GM18907 (cell line): ENCODE results near the gene AADAC.
"Not testable (repeated sequence)": the region's sequence is repeated elsewhere in the genome, so short reads cannot be mapped to it uniquely, and the experiment has no call there.

ENCODE experiments used
- ATAC-seq: cut with Tn5 transposase; IDR thresholded peaks from one replicate; pipeline ENCODE4 v1.9.1; 2021; ENCODE audit warnings: mild to moderate bottlenecking, moderate library complexity; ENCODE audit not compliant: unreplicated experiment

AADAC gene

DNA sequence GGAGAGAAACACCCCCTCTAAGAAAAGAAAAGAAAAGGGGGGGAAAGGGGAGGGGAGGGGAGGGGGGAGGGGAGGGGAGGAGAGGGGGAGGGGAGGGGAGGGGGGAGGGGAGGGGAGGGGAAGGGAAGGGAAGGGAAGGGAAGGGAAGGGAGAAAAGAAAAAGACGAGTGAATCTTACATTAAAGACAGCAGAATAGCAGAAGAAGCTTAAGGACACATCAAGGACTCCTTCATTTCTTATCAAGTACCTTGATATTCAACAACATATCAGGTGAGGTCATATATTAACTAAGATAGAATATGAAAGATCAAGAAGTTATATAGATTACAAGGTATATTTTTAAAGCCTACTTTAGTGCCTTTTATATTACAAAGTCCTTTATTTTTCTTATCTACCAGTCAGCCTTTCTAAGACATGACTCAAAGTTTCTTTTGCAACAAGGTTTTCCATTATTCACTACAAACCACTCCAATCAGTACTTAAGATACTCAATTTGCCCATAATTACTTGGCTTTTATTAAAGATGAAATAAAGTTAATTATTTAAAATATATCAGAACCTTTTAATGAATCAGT is 17.7 kb upstream of the AADAC start:
- ATAC-seq = no peak

- ATAC-seq = no peak
These were observed 15.4 kb upstream of the AADAC start for GRCh38 chr3:151798466-151798865.

DNA sequence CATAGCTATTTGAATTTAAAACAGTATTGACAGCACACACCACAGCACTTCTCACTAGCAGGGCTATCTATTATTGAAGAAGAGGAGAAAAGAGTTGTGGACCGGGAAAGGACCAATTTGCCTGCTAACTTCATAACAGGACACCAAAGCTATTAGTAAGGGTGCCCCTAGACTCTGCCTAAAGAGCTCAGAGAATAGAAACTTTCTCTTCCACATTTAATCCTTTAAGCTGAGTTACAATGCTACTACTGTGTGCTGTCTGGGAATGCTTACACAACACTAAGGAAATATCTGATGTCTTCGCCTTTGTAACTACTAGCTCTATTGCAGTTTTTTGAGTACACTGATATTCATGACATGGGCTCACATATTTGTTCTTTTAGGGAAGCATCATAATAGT is 13.5 kb upstream of the AADAC start:
- ATAC-seq = no peak

DNA sequence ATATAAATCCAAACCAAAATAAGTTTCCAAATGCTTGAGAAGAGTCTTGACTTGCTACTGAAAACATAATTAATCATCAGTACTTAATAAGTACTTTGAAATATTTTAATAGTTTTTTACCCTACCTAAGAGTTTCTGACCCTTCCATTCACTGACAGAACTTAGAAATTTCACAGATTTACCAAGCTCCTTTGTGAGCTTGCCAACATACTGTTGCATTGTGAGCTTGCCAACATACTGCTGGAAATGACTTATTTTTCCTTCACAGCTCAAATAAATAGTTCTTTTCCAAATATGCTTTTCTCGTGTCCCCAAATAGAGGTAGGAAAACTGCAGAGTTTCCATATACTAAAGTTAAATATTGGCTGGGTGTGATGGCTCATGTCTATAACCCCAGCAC is 9.6 kb upstream of the AADAC start:
- ATAC-seq = no peak

DNA sequence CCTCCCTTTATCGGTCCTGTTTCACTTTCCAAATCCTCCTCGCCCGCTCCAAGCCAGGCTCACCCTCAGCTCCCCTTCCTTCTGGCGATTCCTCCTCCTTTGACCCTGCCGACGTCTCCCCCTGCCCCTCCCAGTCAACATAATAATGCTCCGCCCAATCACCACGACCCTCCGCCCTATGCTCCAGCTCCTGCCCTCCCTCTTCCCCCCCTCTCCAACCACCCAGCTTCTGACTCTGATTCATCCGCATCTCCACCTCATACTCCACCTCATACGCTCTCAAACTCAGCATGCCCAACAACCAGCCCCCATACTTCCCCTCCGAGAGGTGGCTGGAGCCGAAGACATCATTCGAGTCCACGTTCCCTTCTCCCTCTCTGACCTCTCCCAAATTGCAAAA is 7.1 kb upstream of the AADAC start:
- ATAC-seq = no peak

- not testable (repeated sequence) for ATAC-seq
These were observed 5.0 kb upstream of the AADAC start for GRCh38 chr3:151808926-151809325.

DNA sequence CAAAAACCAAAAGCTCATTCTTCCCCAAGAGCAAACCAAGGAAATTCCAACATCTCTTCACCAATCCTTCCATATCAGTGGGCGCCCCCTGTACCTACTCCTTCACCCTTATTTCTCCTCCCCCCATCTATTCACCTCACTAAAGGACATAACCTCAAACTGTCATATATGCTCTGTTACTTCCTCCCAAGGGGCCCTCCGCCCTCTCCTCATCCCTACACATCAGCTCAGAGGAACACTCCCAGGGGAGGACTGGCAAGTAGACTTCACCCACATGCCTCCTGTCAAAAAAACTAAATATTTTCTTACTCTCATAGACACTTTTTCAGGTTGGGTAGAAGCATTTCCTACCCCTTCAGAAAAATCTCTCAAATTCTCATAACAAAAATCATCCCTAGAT is 2.4 kb upstream of the AADAC start:
- ATAC-seq = no peak

GRCh38 chr3:151814588-151814987 is 672 bp downstream of the AADAC start:
- ATAC-seq = no peak

DNA sequence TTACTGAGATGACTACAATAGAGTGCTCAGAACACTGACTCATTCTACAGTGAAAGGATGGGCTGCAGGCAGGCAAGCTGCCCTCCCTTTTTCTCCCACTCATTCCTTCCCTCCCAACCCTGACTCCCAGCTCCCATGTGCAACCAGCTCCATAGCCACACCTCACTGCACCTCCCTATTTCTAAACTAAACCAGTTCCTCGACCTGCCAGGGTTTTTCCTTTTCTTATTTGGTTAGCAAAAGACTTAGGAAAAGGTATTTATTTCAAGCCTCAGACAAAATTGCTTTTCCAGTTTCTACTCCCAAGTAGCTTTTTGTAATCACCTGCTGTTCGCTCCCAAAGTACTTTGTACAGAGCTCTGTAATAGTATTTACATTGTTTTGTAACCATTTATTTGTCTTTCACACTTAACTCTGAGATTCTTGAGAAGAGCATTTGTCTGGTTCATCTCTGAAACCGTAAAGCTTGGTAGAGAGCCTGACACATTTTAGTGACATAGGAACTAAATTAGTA is 2.2 kb downstream of the AADAC start:
- ATAC-seq = no peak

- no peak for ATAC-seq
These were observed 3.6 kb downstream of the AADAC start for GRCh38 chr3:151817473-151817872.

DNA sequence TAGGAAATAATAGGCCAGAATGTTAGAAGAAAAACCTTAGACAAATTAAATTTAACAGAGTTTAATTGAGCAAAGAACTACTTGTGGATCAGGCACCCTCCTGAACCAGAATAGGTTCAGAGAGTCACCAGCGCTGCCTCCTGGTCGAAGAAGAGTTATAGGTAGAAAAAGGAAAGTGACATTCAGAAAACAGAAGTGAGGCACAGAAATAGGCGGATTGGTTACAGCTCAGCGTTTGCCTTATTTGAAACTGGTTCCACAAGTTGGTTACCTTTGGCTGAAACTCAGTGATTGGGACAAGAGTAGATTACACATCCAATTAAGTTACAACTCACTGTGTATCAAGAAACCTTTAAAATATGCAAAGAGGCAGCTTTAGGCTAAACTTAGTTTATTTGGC is 4.4 kb downstream of the AADAC start:
- no peak for ATAC-seq

- ATAC-seq = no peak
These were observed 6.0 kb downstream of the AADAC start for GRCh38 chr3:151819910-151820309.

GRCh38 chr3:151827816-151828215 is 13.9 kb downstream of the AADAC start:
- ATAC-seq = no peak

DNA sequence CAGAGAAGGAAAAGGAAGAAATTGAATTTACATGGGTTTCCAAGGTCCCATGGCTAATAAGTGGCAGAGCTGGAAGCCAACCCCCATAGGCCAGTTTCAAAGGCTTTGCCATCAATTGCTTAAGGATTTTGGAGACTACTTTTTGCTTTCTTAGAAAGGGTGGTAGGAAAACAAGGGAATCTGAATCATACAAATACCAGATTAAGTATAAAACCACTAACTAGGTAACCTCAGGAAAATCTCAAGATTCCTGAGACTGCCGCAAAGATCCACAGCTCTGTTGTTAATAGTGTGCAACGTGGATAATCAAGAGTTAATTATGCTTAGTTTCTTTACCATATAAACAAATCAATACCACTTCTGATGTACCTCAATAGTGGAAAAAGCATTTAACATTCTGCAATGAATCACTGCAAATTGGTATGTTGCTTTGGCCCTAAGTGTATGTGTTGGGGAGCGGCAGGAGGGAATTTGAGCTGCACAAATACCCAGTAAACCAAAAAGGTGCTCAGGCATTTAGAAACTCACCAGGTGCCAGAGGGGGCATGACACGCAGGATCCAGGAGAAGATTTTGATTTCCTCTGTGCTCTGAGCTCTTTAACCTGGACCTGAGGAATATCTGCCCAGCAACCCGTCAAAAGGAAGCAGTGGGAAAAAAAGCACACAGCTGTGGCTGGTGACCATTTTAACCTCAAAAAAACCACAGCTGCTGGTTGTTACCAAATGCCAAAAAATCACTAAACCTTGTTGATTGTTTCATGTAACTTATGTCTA is 22.0 kb downstream of the AADAC start:
- no peak for ATAC-seq

- ATAC-seq = no peak
These were observed 23.1 kb downstream of the AADAC start for GRCh38 chr3:151837057-151837456.

DNA sequence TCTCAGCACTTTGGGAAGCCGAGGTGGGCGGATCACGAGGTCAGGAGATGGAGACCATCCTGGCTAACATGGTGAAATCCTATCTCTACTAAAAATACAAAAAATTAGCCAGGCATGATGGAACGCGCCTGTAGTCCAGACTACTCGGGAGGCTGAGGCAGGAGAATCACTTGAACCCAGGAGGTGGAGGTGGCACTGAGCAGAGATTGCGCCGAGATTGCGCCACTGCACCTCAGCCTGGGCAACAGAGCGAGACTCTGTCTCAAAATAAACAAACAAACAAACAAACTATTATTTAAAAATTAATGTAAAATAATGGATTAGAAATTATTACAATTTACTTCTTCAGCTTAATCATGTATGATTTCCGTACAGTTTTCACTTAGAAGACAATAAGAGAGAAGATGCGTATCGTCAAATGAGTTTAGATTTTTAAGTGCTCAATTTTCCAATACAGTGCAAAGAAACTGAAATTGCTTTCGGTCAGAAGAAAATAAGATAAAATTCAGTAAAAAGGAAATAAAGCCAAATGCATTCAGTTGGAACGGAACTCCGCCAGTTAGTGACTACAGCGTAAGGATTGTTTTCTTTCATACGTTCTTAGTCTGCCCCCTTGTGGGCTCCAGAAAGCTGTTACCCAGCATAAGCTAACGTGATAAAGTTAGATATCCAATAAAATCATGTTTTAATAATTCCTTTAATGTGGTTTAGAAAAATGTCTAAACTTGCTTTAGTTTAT is 24.8 kb downstream of the AADAC start:
- peak; percentile 77 for ATAC-seq

DNA sequence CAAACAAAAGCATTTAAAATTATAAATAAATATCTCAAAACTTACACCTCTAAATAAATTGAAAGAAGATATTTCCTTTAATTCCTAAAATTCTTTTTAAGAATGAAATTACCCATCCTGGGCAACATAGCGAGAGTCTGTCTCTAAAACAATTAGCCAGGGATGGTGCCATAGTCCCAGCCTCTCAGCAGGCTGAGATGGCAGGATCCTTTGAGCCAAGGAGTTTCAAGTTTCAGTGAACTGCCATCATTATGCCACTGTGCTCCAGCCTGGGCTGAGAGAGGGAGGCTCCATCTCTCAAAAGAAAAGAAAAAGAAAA is 25.4 kb downstream of the AADAC start:
- ATAC-seq = no peak

GRCh38 chr3:151841801-151842200 is 27.9 kb downstream of the AADAC start:
- no peak for ATAC-seq

DNA sequence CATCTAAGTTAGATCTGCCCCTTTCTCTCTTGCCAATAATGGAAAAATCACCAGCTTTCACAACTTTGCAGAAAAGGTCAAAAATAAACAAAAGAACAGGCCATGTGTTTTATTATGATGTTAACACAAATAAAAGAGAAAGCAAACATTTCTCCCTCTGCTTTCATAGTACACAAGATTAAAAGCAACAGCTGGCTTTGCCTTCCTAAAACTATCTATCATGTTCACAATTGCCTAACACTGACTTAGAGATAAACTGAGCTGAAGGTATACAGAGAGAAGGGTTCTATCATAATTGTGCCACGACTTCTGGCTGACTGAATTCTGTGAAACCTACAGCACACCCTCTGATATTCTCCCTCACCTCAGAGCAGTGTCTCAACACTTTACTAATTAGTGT is 29.4 kb downstream of the AADAC start:
- ATAC-seq = no peak

- no peak for ATAC-seq
These were observed 31.5 kb downstream of the AADAC start for GRCh38 chr3:151845306-151845905.

GRCh38 chr3:151850065-151850464 is 36.1 kb downstream of the AADAC start:
- ATAC-seq = not testable (repeated sequence)
